ENCODE data around the gene AOPEP.

The AOPEP gene

GRCh38 chr9:94993821-94994165, 267.3 kb downstream of the AOPEP start:
- Histone ChIP-seq H3K9me2 (replicated peaks; ENCODE audit: insufficient read depth, low read length) (no peaks in the 10 kb centered on the region), H2AFZ (ENCODE audit: low read length) (no peak overlapping the region), H3K9ac (ENCODE audit: low read length) (no peak overlapping the region), H3K27ac (ENCODE audit: low read length) (no peak overlapping the region), H3K4me1 (ENCODE audit: low read length) (no peaks in the 10 kb centered on the region), H3K4me2 (ENCODE audit: low read depth, low read length) (no peak overlapping the region), H3K36me3 (replicated peaks; ENCODE audit: insufficient read depth, low read length) (no peaks in the 10 kb centered on the region), H4K20me1 (ENCODE audit: insufficient read depth, low read length) (no peaks in the 10 kb centered on the region), H3K79me2 (ENCODE audit: low read length) (no peaks in the 10 kb centered on the region), H3F3A (ENCODE audit: insufficient read depth, low read length) (no peaks in the 10 kb centered on the region), H3K9me3 (replicated peaks; ENCODE audit: insufficient read depth, low read length) (no peaks in the 10 kb centered on the region), H3K27me3 (replicated peaks; ENCODE audit: insufficient read depth, low read length) (no peaks in the 10 kb centered on the region), H3K4me3 (ENCODE audit: low read length) (no peak overlapping the region)
- no peak for DNase-seq
- TF ChIP-seq EZH2phosphoT487 (IDR thresholded peaks at IDR 0.05; ENCODE audit: low read length) (no peak), EZH2 (optimal IDR thresholded peaks at IDR 0.05; ENCODE audit: low read depth, low read length) (no peak), CTCF (IDR thresholded peaks at IDR 0.05; ENCODE audit: low read length) (no peak)

DNA sequence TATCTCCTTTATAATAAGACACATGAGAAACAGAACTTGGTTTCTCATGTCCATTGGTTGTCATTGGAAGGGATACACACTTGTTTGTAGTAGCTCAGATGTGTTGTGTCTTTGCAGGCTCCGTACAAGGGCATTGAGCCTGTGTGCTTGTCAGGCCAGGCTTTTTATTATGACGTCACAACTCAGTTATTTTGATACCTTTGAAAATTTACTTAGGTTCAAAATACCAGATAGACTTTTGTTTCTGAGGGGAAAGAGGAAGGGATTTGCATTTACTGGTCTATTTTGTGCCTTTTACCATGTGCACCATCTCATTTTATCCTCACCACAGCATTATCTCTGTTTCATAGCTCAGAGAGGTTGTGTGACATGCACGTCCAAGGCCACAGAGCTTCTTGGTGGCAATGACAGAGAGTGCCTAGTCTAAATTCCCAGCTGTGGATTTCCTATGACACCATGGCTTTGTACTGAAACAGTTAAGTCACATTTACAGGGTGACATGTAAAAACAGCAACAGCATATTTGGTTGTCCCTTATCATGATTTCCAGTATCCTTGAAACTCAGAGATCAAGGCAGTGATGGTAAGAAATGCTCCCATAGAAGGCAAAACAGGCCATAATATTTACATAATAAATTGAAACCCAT, 268.7 kb downstream of the AOPEP start:
- no peak overlapping the region for H3K4me3 ChIP-seq (ENCODE audit: low read length)
- H3F3A ChIP-seq (ENCODE audit: insufficient read depth, low read length): no peaks in the 10 kb centered on the region
- no peak for DNase-seq
- TF ChIP-seq EZH2phosphoT487 (IDR thresholded peaks at IDR 0.05; ENCODE audit: low read length) (no peak), EZH2 (optimal IDR thresholded peaks at IDR 0.05; ENCODE audit: low read depth, low read length) (no peak), CTCF (IDR thresholded peaks at IDR 0.05; ENCODE audit: low read length) (no peak)
- no peaks in the 10 kb centered on the region for H3K9me3 ChIP-seq (replicated peaks; ENCODE audit: insufficient read depth, low read length)
- no peak overlapping the region for H2AFZ ChIP-seq (ENCODE audit: low read length)
- no peaks in the 10 kb centered on the region for H4K20me1 ChIP-seq (ENCODE audit: insufficient read depth, low read length)
- no peaks in the 10 kb centered on the region for H3K9me2 ChIP-seq (replicated peaks; ENCODE audit: insufficient read depth, low read length)
- H3K27ac ChIP-seq (ENCODE audit: low read length): no peak overlapping the region
- H3K4me1 ChIP-seq (ENCODE audit: low read length): no peaks in the 10 kb centered on the region
- H3K27me3 ChIP-seq (replicated peaks; ENCODE audit: insufficient read depth, low read length): no peaks in the 10 kb centered on the region
- H3K9ac ChIP-seq (ENCODE audit: low read length): no peak overlapping the region
- no peaks in the 10 kb centered on the region for H3K79me2 ChIP-seq (ENCODE audit: low read length)
- H3K36me3 ChIP-seq (replicated peaks; ENCODE audit: insufficient read depth, low read length): no peaks in the 10 kb centered on the region
- no peak overlapping the region for H3K4me2 ChIP-seq (ENCODE audit: low read depth, low read length)

DNA sequence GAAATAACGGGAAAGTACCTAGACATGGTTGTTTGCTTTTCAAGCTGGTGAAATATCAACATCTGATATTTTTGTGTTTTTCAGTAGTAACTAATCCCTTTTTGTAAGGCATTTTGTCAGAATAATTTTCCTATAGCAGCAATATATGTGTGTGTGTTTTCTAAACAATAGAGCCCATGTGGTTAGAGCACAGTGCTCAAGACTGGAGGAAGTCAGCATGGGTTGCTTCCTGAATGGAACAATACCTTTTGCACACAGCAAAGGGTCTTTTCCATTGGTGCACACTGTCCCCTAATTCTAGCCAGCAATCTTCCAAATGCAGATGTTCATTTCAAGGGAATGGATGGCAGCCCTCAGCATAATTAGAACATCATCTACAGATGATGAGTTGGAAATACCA, 270.1 kb downstream of the AOPEP start:
- no peaks in the 10 kb centered on the region for H3K4me1 ChIP-seq (ENCODE audit: low read length)
- no peaks in the 10 kb centered on the region for H3K9me2 ChIP-seq (replicated peaks; ENCODE audit: insufficient read depth, low read length)
- no peaks in the 10 kb centered on the region for H3K9me3 ChIP-seq (replicated peaks; ENCODE audit: insufficient read depth, low read length)
- H3K4me2 ChIP-seq (ENCODE audit: low read depth, low read length): no peak overlapping the region
- H3K4me3 ChIP-seq (ENCODE audit: low read length): no peak overlapping the region
- H3F3A ChIP-seq (ENCODE audit: insufficient read depth, low read length): no peaks in the 10 kb centered on the region
- no peaks in the 10 kb centered on the region for H4K20me1 ChIP-seq (ENCODE audit: insufficient read depth, low read length)
- no peaks in the 10 kb centered on the region for H3K36me3 ChIP-seq (replicated peaks; ENCODE audit: insufficient read depth, low read length)
- H2AFZ ChIP-seq (ENCODE audit: low read length): no peak overlapping the region
- no peaks in the 10 kb centered on the region for H3K79me2 ChIP-seq (ENCODE audit: low read length)
- no peak overlapping the region for H3K9ac ChIP-seq (ENCODE audit: low read length)
- H3K27me3 ChIP-seq (replicated peaks; ENCODE audit: insufficient read depth, low read length): no peaks in the 10 kb centered on the region
- DNase-seq: no peak
- no peak for TF ChIP-seq EZH2phosphoT487 (IDR thresholded peaks at IDR 0.05; ENCODE audit: low read length)
- TF ChIP-seq EZH2 (optimal IDR thresholded peaks at IDR 0.05; ENCODE audit: low read depth, low read length): no peak
- TF ChIP-seq CTCF (IDR thresholded peaks at IDR 0.05; ENCODE audit: low read length): no peak
- no peak overlapping the region for H3K27ac ChIP-seq (ENCODE audit: low read length)

Measured in MM.1S (cell line).